Ramos (cell line): ENCODE data around the gene IQSEC2.

Source experiments
- in situ Hi-C: fragments of 300-500 bp; cut with MboI; formaldehyde crosslinking; loops from one replicate; pipeline ENCODE4 v1.14.3; 2022; ENCODE audit warnings: low sequenced_read_pairs; ENCODE audit not compliant: unreplicated experiment

Gene IQSEC2

GRCh38 chrX:53223068-53223693 is 58.2 kb downstream of the IQSEC2 start:
- in situ Hi-C loops, result no loop called here
